ENCODE measurements around the gene LUC7L3.

- no peak for TF ChIP-seq POLR2AphosphoS5 (IDR thresholded peaks at IDR 0.05; ENCODE audit: insufficient read depth, low read depth, low read length)
- TF ChIP-seq EZH2 (IDR thresholded peaks at IDR 0.05; ENCODE audit: borderline replicate concordance, low read depth, low read length, severe bottlenecking), result no peak
- TF ChIP-seq, protein P1, sequence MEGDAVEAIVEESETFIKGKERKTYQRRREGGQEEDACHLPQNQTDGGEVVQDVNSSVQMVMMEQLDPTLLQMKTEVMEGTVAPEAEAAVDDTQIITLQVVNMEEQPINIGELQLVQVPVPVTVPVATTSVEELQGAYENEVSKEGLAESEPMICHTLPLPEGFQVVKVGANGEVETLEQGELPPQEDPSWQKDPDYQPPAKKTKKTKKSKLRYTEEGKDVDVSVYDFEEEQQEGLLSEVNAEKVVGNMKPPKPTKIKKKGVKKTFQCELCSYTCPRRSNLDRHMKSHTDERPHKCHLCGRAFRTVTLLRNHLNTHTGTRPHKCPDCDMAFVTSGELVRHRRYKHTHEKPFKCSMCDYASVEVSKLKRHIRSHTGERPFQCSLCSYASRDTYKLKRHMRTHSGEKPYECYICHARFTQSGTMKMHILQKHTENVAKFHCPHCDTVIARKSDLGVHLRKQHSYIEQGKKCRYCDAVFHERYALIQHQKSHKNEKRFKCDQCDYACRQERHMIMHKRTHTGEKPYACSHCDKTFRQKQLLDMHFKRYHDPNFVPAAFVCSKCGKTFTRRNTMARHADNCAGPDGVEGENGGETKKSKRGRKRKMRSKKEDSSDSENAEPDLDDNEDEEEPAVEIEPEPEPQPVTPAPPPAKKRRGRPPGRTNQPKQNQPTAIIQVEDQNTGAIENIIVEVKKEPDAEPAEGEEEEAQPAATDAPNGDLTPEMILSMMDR (IDR thresholded peaks at IDR 0.05; ENCODE audit: extremely low read depth in 1 of 2, insufficient read depth in 1 of 2, low read depth in 1 of 2, low read length in 2 of 2), result no peak
- TF ChIP-seq, protein P2, sequence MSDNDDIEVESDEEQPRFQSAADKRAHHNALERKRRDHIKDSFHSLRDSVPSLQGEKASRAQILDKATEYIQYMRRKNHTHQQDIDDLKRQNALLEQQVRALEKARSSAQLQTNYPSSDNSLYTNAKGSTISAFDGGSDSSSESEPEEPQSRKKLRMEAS (IDR thresholded peaks at IDR 0.05; ENCODE audit: insufficient read depth, insufficient read length), result no peak
- TF ChIP-seq POLR2A (IDR thresholded peaks at IDR 0.05; ENCODE audit: low read depth, low read length), result no peak
- no peak for TF ChIP-seq FOS (IDR thresholded peaks at IDR 0.05; ENCODE audit: borderline replicate concordance, insufficient read depth, low read length)
- TF ChIP-seq MYC (IDR thresholded peaks at IDR 0.05; ENCODE audit: low read depth, low read length), result no peak
- no peak for TF ChIP-seq GATA2 (IDR thresholded peaks at IDR 0.05; ENCODE audit: insufficient read depth, insufficient read length, low read depth, low read length)
- no peak for TF ChIP-seq JUN (IDR thresholded peaks at IDR 0.05; ENCODE audit: borderline replicate concordance, insufficient read depth, insufficient read length, low read depth)
Measured at GRCh38 chr17:50689251-50689650, 30.2 kb upstream of the LUC7L3 start.
